ENCODE measurements around the gene C22orf31.
"Not testable (repeated sequence)": the region's sequence is repeated elsewhere in the genome, so short reads cannot be mapped to it uniquely, and the experiment has no call there.

C22orf31 gene

GRCh38 chr22:29053048-29053702 lies 8.5 kb downstream of the C22orf31 start:
- Mint-ChIP-seq H3K36me3 (ENCODE audit: low read depth) (no peaks in the 10 kb centered on the region), H3K4me1 (ENCODE audit: low read depth) (no peaks in the 10 kb centered on the region), H3K27me3 (ENCODE audit: low read depth) (peaks cover 15% of the 10 kb centered on the region), H3K27ac (no peak overlapping the region), H3K4me3 (no peak overlapping the region), H3K9me3 (no peaks in the 10 kb centered on the region)

- no peaks in the 10 kb centered on the region for H3K36me3 Mint-ChIP-seq (ENCODE audit: low read depth)
- H3K4me3 Mint-ChIP-seq, result no peak overlapping the region
- no peaks in the 10 kb centered on the region for H3K4me1 Mint-ChIP-seq (ENCODE audit: low read depth)
- peaks cover 4% of the 10 kb centered on the region for H3K27me3 Mint-ChIP-seq (ENCODE audit: low read depth)
- no peak overlapping the region for H3K27ac Mint-ChIP-seq
- no peaks in the 10 kb centered on the region for H3K9me3 Mint-ChIP-seq
Measured at GRCh38 chr22:29050457-29050856, 11.2 kb downstream of the C22orf31 start.

- Mint-ChIP-seq H3K9me3 (no peaks in the 10 kb centered on the region), H3K4me3 (no peak overlapping the region), H3K4me1 (ENCODE audit: low read depth) (no peaks in the 10 kb centered on the region), H3K27ac (no peak overlapping the region), H3K36me3 (ENCODE audit: low read depth) (no peaks in the 10 kb centered on the region), H3K27me3 (ENCODE audit: low read depth) (peaks cover 1% of the 10 kb centered on the region)
Measured at GRCh38 chr22:29049655-29050263, 11.9 kb downstream of the C22orf31 start.

- no peak overlapping the region for H3K27ac Mint-ChIP-seq
- H3K9me3 Mint-ChIP-seq, result no peaks in the 10 kb centered on the region
- no peaks in the 10 kb centered on the region for H3K4me1 Mint-ChIP-seq (ENCODE audit: low read depth)
- no peak overlapping the region for H3K4me3 Mint-ChIP-seq
- H3K27me3 Mint-ChIP-seq (ENCODE audit: low read depth), result no peaks in the 10 kb centered on the region
- no peaks in the 10 kb centered on the region for H3K36me3 Mint-ChIP-seq (ENCODE audit: low read depth)
Measured at GRCh38 chr22:29048822-29049654, 12.6 kb downstream of the C22orf31 start.

GRCh38 chr22:29044657-29045176 lies 16.9 kb downstream of the C22orf31 start:
- Mint-ChIP-seq H3K27me3 (ENCODE audit: low read depth) (no peaks in the 10 kb centered on the region), H3K4me3 (no peak overlapping the region), H3K4me1 (ENCODE audit: low read depth) (no peaks in the 10 kb centered on the region), H3K36me3 (ENCODE audit: low read depth) (no peaks in the 10 kb centered on the region), H3K27ac (no peak overlapping the region), H3K9me3 (no peaks in the 10 kb centered on the region)

- H3K4me1 Mint-ChIP-seq (ENCODE audit: low read depth), result no peaks in the 10 kb centered on the region
- no peak overlapping the region for H3K4me3 Mint-ChIP-seq
- no peak overlapping the region for H3K27ac Mint-ChIP-seq
- no peaks in the 10 kb centered on the region for H3K9me3 Mint-ChIP-seq
- H3K36me3 Mint-ChIP-seq (ENCODE audit: low read depth), result no peaks in the 10 kb centered on the region
- H3K27me3 Mint-ChIP-seq (ENCODE audit: low read depth), result peaks cover 5% of the 10 kb centered on the region
Measured at GRCh38 chr22:29043906-29044575, 17.6 kb downstream of the C22orf31 start.

- no peaks in the 10 kb centered on the region for H3K4me1 Mint-ChIP-seq (ENCODE audit: low read depth)
- no peaks in the 10 kb centered on the region for H3K9me3 Mint-ChIP-seq
- peaks cover 9% of the 10 kb centered on the region for H3K27me3 Mint-ChIP-seq (ENCODE audit: low read depth)
- H3K4me3 Mint-ChIP-seq, result no peak overlapping the region
- H3K36me3 Mint-ChIP-seq (ENCODE audit: low read depth), result no peaks in the 10 kb centered on the region
- no peak overlapping the region for H3K27ac Mint-ChIP-seq
Measured at GRCh38 chr22:29041408-29041807, 20.2 kb downstream of the C22orf31 start.

- Mint-ChIP-seq H3K36me3 (ENCODE audit: low read depth) (no peaks in the 10 kb centered on the region), H3K4me3 (no peak overlapping the region), H3K9me3 (no peaks in the 10 kb centered on the region), H3K4me1 (ENCODE audit: low read depth) (no peaks in the 10 kb centered on the region), H3K27ac (no peak overlapping the region), H3K27me3 (ENCODE audit: low read depth) (peaks cover 14% of the 10 kb centered on the region)
Measured at GRCh38 chr22:29040385-29041275, 21.0 kb downstream of the C22orf31 start.

GRCh38 chr22:29039684-29040083 lies 21.9 kb downstream of the C22orf31 start:
- H3K4me1 Mint-ChIP-seq (ENCODE audit: low read depth); H3K9me3 Mint-ChIP-seq; H3K4me3 Mint-ChIP-seq; H3K36me3 Mint-ChIP-seq (ENCODE audit: low read depth); H3K27ac Mint-ChIP-seq: not testable (repeated sequence)
- H3K27me3 Mint-ChIP-seq (ENCODE audit: low read depth), result peaks cover 15% of the 10 kb centered on the region

- no peaks in the 10 kb centered on the region for H3K4me1 Mint-ChIP-seq (ENCODE audit: low read depth)
- H3K4me3 Mint-ChIP-seq, result no peak overlapping the region
- H3K36me3 Mint-ChIP-seq (ENCODE audit: low read depth), result no peaks in the 10 kb centered on the region
- no peak overlapping the region for H3K27ac Mint-ChIP-seq
- peaks cover 20% of the 10 kb centered on the region for H3K27me3 Mint-ChIP-seq (ENCODE audit: low read depth)
- H3K9me3 Mint-ChIP-seq, result no peaks in the 10 kb centered on the region
Measured at GRCh38 chr22:29039148-29039547, 22.5 kb downstream of the C22orf31 start.

GRCh38 chr22:29037340-29037932 lies 24.2 kb downstream of the C22orf31 start:
- H3K4me1 Mint-ChIP-seq (ENCODE audit: low read depth), result no peaks in the 10 kb centered on the region
- peaks cover 35% of the 10 kb centered on the region for H3K27me3 Mint-ChIP-seq (ENCODE audit: low read depth)
- no peak overlapping the region for H3K4me3 Mint-ChIP-seq
- H3K36me3 Mint-ChIP-seq (ENCODE audit: low read depth), result no peaks in the 10 kb centered on the region
- H3K27ac Mint-ChIP-seq, result no peak overlapping the region
- no peaks in the 10 kb centered on the region for H3K9me3 Mint-ChIP-seq

GRCh38 chr22:29032584-29032983 lies 29.0 kb downstream of the C22orf31 start:
- Mint-ChIP-seq H3K9me3 (no peaks in the 10 kb centered on the region), H3K27me3 (ENCODE audit: low read depth) (peaks cover 72% of the 10 kb centered on the region), H3K27ac (no peak overlapping the region), H3K4me1 (ENCODE audit: low read depth) (peaks cover 3% of the 10 kb centered on the region), H3K36me3 (ENCODE audit: low read depth) (no peaks in the 10 kb centered on the region), H3K4me3 (no peak overlapping the region)

- H3K27me3 Mint-ChIP-seq (ENCODE audit: low read depth), result peaks cover 75% of the 10 kb centered on the region
- H3K27ac Mint-ChIP-seq, result no peak overlapping the region
- no peaks in the 10 kb centered on the region for H3K36me3 Mint-ChIP-seq (ENCODE audit: low read depth)
- no peaks in the 10 kb centered on the region for H3K9me3 Mint-ChIP-seq
- peaks cover 3% of the 10 kb centered on the region for H3K4me1 Mint-ChIP-seq (ENCODE audit: low read depth)
- no peak overlapping the region for H3K4me3 Mint-ChIP-seq
Measured at GRCh38 chr22:29032014-29032475, 29.6 kb downstream of the C22orf31 start.

Measured in T-helper 1 cell treated with Interleukin-12 subunit alpha and Interleukin-12 subunit beta and Interleukin-4 antibody, amounts not matched to agents 30 μg/mL and 1 μg/mL, for 36 hours (primary cell).